ENCODE data around the gene KDM1B. TPM values are rescaled to one million over a fixed set of nuclear protein-coding genes. Genes with fewer than 3 reads are reported as not detected.

Gene KDM1B
- total RNA-seq, 1 experiment from 2014 or later = 15.8 TPM

GRCh38 chr6:18165751-18166150 lies 10.5 kb downstream of the KDM1B start:
- no TSS peak for BruUV-seq (replicated peaks)
- CTCF ChIA-PET = no interaction called here
- TF ChIP-seq EZH2 (IDR thresholded peaks at IDR 0.05; ENCODE audit: borderline replicate concordance, low read depth, low read length, poor library complexity, severe bottlenecking) (no peak), CTCF (conservative IDR thresholded peaks at IDR 0.05; ENCODE audit: low read depth, low read length) (no peak)
- H3K4me1 ChIP-seq (ENCODE audit: insufficient read depth, low read length, poor library complexity, severe bottlenecking) = no peaks in the 10 kb centered on the region
- H3K9me3 ChIP-seq (ENCODE audit: low read depth, low read length, poor library complexity, severe bottlenecking) = peaks cover 5% of the 10 kb centered on the region
- H3K4me3 ChIP-seq (ENCODE audit: low read depth, low read length, poor library complexity, severe bottlenecking) = no peak overlapping the region
- peaks cover 12% of the 10 kb centered on the region for H3K36me3 ChIP-seq (ENCODE audit: insufficient read depth, low read length, poor library complexity, severe bottlenecking)
- no peak for DNase-seq (ENCODE audit: low spot score)
- no peaks in the 10 kb centered on the region for H3K27me3 ChIP-seq (replicated peaks; ENCODE audit: insufficient read depth, low read depth, low read length, poor library complexity)
- no peak overlapping the region for H3K27ac ChIP-seq (ENCODE audit: low read depth, low read length, poor library complexity, severe bottlenecking)
- POLR2A ChIA-PET (ENCODE audit: low non-redundant PET) = no interaction called here
- intact Hi-C loops (cut with micrococcal nuclease; ENCODE audit: unreplicated experiment) = no loop called here

GRCh38 chr6:18166312-18167036 lies 11.3 kb downstream of the KDM1B start:
- Histone ChIP-seq H3K27me3 (replicated peaks; ENCODE audit: insufficient read depth, low read depth, low read length, poor library complexity) (no peaks in the 10 kb centered on the region), H3K4me3 (ENCODE audit: low read depth, low read length, poor library complexity, severe bottlenecking) (no peak overlapping the region), H3K9me3 (ENCODE audit: low read depth, low read length, poor library complexity, severe bottlenecking) (peaks cover 5% of the 10 kb centered on the region), H3K27ac (ENCODE audit: low read depth, low read length, poor library complexity, severe bottlenecking) (no peak overlapping the region), H3K4me1 (ENCODE audit: insufficient read depth, low read length, poor library complexity, severe bottlenecking) (no peaks in the 10 kb centered on the region), H3K36me3 (ENCODE audit: insufficient read depth, low read length, poor library complexity, severe bottlenecking) (peaks cover 12% of the 10 kb centered on the region)
- POLR2A ChIA-PET (ENCODE audit: low non-redundant PET) = no interaction called here
- BruUV-seq (replicated peaks) = no TSS peak
- CTCF ChIA-PET = no interaction called here
- DNase-seq (ENCODE audit: low spot score) = no peak
- intact Hi-C loops (cut with micrococcal nuclease; ENCODE audit: unreplicated experiment) = no loop called here
- no peak for TF ChIP-seq EZH2 (IDR thresholded peaks at IDR 0.05; ENCODE audit: borderline replicate concordance, low read depth, low read length, poor library complexity, severe bottlenecking)
- TF ChIP-seq CTCF (conservative IDR thresholded peaks at IDR 0.05; ENCODE audit: low read depth, low read length) = no peak

- no peak overlapping the region for H3K27ac ChIP-seq (ENCODE audit: low read depth, low read length, poor library complexity, severe bottlenecking)
- intact Hi-C loops (cut with micrococcal nuclease; ENCODE audit: unreplicated experiment) = no loop called here
- no peaks in the 10 kb centered on the region for H3K4me1 ChIP-seq (ENCODE audit: insufficient read depth, low read length, poor library complexity, severe bottlenecking)
- H3K36me3 ChIP-seq (ENCODE audit: insufficient read depth, low read length, poor library complexity, severe bottlenecking) = peaks cover 12% of the 10 kb centered on the region
- no peaks in the 10 kb centered on the region for H3K27me3 ChIP-seq (replicated peaks; ENCODE audit: insufficient read depth, low read depth, low read length, poor library complexity)
- POLR2A ChIA-PET (ENCODE audit: low non-redundant PET) = interaction anchor here (0.7 kb wide), 1 partner anchor 18 kb away, joined by 6 read pairs; no protein-coding TSS in a partner anchor
- TF ChIP-seq CTCF (conservative IDR thresholded peaks at IDR 0.05; ENCODE audit: low read depth, low read length) (no peak), EZH2 (IDR thresholded peaks at IDR 0.05; ENCODE audit: borderline replicate concordance, low read depth, low read length, poor library complexity, severe bottlenecking) (no peak)
- no peak for DNase-seq (ENCODE audit: low spot score)
- peaks cover 5% of the 10 kb centered on the region for H3K9me3 ChIP-seq (ENCODE audit: low read depth, low read length, poor library complexity, severe bottlenecking)
- no TSS peak for BruUV-seq (replicated peaks)
- no peak overlapping the region for H3K4me3 ChIP-seq (ENCODE audit: low read depth, low read length, poor library complexity, severe bottlenecking)
- CTCF ChIA-PET = no interaction called here
Measured at GRCh38 chr6:18168264-18168663, 13.0 kb downstream of the KDM1B start.

Data from A673 (cell line).